DMS 273 (cell line): ENCODE results near the gene SLC49A3.
"Not testable (repeated sequence)": the region's sequence is repeated elsewhere in the genome, so short reads cannot be mapped to it uniquely, and the experiment has no call there.

Experiments
- DNase-seq: peaks from one replicate; lab custom pipeline; 2025; ENCODE audit not compliant: unreplicated experiment; lab: John Stamatoyannopoulos, UW

SLC49A3 gene

DNA sequence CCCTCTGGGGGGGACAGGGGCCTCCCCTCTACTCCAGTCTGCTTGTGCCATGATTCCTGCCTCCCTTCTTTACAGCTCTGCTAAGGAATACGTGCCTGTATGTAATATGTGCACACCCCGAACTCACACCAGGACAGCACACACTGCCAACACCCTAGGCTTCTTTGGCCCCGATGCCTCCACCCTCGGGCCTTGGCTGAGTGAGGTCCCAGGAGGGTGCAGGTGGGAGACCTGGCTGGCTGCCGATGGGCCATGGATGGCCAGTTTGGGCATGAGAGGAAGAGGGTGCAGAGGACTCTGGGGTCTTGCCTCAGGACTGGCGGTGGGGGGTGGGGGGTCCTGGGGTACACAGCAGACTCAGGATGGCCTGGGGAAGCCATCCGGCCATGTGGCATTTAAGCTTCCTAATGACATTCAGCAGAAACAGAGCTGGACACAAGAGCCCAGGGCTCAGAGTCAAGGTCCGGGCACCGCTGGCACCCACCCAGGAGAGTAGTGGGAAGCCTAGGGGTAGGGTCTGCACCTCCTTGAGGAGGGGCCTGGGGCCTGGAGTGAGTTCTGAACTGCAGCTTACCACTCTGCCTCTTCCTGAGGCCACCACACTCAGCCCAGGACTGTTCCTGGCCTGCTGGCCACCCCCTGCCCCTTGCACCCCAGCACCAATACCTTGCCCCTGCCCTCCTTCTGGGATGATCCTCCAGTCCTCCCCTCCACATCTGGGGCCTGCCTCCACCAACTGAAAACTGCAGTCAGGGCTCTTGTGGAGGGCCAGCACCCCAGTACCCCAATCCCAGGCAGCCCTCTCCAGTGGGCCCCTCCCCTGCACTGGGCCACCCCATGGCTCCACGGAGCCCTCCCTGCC lies 14.6 kb upstream of the SLC49A3 start:
- DNase-seq = no peak

- DNase-seq = no peak
Observed at GRCh38 chr4:702618-703048, 13.7 kb upstream of the SLC49A3 start.

GRCh38 chr4:700587-701264 lies 11.8 kb upstream of the SLC49A3 start:
- peak; percentile 21 for DNase-seq

DNA sequence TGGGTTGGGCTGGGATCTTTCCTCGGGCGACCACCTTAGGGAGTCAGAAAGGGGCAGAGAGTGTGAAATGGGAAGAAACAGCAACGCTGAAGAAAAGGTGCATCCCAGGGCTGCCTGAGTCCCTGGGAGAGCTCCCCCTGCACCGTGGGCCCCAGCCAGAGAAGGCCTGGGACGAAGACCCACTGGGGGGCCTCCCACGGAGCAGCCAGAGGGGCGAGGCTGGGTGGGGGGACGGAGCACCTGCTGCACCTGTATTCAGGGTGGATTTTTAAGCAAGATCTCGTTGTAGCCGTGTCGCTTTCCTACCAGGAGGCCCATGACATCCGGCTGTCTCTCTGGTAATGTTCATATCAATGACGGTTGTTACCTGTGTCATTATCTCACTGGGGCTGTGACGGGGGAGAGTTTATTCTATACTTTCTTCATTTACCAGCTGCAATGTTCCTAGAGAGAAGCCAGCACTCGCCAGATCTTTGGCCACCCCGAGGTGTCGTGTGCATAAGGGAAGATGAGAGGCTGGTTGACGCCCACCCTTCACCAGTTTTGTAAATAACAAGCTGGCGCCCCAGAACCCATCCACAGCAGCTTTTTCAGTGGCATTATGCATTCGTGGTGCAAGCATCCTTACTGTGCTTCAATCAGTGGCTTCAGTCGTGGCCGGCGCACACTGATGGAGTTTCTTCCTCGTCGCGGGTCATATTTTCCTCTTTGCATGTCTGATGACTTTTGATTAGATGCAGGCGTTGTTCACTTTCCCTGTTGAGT lies 11.0 kb upstream of the SLC49A3 start:
- DNase-seq = no peak

GRCh38 chr4:694341-694940 lies 5.5 kb upstream of the SLC49A3 start:
- not testable (repeated sequence) for DNase-seq

DNA sequence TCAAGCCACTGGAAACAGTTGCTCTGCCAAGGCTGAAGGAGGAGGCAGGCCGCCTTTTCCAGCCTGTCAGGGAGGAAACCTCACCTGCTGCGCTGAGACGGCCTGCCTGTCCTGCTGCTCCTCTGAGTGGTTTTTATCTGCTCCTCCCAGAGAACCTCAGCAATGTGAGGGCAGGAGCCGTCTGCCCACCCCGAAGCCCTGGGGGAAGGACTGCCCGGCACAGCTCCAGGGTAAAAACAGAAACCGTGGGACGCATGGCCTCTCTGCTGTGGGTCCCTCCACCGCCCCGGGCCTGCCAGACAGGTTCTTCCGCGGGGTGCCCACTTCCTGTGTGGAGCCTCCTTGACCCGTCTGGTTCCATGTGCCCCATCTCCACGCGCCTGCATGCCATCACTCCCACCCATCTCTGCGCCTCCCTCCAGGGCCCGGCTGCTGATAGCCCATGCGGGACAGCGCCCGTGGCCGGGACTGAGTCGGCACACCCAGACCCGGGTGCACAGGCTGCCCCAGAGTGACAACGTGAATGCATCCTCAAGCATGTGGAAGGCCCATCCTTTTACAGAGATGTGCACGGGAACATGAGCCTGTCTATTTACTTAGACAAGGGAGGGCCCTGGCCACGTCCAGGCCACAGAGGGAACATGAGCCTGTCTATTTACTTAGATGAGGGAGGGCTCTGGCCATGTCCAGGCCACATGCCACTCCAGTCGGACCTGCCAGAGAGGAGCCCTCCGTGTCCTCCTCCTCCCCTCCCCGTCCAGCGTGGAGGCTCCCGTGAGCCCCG lies 4.0 kb upstream of the SLC49A3 start:
- no peak for DNase-seq

- no peak for DNase-seq
Observed at GRCh38 chr4:689723-690122, 772 bp upstream of the SLC49A3 start.

GRCh38 chr4:687971-688853 lies 739 bp downstream of the SLC49A3 start:
- DNase-seq = no peak

GRCh38 chr4:687048-687970 lies 1.6 kb downstream of the SLC49A3 start:
- DNase-seq = no peak

DNA sequence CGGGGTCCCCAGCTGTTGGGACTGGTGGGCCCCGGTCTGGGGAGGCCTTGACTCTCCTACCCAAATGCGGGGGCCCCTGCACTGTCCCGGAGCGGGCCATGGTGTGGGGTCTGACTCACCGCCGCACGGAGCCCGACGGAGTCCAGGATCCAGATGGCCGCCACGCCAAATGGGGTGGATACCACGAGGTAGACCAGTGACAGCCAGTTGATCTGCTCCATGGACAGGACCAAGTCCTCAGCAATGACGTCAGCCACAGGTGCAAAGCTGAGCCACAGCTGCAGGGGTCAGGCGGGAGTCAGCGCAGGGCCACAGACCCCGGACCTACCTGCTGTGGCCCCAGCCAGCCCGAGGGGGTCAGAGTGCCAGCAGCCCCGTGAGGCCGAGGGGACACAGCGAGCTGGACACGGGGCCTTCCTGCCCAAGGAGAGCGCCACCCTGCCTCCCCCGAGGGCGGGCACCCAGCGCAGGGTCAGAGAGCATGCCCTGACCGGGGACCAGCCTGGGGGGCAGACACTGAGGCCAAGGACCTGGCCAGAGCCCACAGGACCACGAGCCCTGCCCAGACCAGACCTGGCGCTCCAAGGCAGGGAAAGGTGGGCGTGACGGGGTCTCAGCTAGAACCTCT lies 2.4 kb downstream of the SLC49A3 start:
- no peak for DNase-seq

GRCh38 chr4:685679-686412 lies 3.1 kb downstream of the SLC49A3 start:
- DNase-seq = no peak

DNA sequence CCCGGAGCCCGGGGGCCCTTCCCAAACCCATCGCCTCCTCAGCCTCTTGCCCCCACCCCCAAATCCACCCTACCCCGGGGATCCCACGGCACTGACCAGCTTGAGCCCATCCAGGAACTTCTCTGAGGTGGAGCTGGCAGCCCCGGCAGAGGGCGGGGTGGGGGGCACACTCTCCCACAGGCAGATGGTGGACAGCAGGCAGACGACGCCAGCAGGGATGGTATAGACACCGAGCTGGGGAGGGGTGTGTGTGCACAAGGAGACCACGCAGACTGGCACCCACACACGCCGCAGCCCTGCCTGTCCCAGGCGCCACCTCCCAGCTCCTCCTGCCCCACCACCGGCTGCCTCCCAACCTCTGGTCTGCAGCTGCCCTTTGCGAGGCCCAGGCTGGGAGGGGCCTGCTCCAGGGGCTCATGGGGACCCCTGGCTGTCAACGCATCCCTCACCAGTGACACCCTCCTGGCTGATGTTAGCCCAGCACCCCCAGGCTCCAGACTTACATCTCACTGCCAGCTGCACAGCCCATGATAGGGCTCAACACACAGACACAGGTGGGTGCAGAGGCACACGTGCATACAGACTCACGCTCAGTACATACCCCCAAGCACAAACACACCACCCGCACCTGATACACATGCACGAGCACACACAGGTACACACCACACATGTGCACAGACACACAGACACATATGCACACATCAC lies 4.2 kb downstream of the SLC49A3 start:
- peak; percentile 74 for DNase-seq

DNA sequence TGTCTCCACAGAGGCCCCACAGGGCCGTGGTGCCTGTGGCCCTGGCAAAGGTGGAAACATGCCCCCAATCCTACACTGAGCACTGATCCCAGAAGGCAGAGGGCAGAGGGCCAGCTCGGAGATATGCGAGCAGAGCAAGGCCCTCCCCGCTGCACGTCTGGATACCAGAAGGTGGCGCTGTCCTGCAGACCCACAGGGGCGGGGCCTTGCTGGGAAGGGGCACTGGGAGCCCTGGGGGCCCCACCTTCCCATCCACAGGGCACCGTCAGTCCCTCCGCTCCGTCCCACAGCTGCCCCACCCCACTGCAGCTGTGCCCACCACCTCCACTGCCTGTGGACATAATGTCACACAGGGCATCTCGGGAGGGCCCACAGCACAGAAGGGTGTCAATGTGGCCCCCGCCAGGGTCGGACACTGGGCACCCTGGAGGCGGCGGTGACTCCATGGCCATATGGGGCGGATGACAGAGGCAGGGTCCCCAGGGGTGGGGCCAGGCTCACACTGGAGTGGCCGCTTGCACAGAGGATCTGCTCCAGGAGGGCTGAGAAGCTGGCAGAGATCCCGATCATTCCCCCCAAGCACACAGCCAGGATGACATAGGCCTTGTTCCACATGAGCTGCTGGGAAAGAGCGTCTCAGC lies 4.8 kb downstream of the SLC49A3 start:
- peak; percentile 91 for DNase-seq

GRCh38 chr4:683247-683897 lies 5.6 kb downstream of the SLC49A3 start:
- DNase-seq = no peak

DNA sequence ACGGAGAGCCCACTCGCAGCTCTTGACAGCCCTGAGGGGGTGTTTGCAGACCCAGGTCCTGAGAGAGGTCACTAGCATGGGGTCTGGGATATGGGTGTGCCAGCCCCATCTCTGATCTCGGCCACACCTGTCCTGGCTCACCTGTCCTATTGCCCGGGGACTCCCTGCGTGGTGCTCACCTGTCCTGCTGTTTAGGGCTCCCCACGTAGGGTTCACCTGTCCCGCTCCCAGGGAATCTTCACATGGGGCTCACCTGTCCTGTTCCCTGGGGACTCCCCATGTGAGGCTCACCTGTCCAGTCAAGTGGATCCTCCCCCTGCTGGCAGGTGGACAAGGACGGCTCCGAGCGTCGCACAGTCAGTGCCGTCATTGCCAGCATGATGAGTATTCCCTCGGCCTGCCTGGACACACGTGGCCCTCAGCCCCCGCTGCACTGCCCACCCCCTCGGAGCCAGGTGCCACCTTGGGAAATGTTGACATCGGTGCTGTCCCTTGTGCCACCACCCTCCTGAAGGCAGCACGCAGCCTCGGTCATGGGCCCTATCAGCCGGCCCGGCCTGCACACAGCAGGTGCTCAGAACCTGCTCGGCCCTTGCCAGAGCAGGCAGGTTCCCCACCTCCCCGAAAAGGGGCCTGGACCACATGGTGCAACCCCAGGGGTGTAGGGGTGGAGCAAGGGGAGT lies 6.3 kb downstream of the SLC49A3 start:
- no peak for DNase-seq
